ENCODE results near the gene TAS1R2.
A peak's percentile ranks its signal among the peaks of the same experiment; 100 is the strongest.

The TAS1R2 gene

DNA sequence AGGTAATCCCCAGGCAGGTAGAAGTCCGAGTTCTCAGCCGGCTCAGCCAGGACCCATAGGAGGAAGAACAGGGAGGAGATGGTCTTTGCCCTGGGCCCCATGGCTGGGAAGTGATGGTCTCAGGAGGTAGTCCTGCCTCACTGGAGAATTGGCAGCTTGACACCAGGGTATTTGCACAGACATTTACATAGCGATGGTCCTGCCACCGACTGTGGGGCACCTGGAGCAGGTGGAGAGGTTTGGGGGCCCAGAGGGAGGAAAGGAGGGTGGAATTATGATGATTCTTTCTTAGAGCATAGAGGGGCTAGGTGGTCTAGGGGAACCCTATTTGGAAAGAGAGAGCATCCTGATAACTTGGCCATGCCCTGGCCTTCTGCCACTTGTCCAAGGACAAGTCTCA, at the start of gene TAS1R2:
TAS1R2 (minus strand) TSS at position 101 of the 400 bp plus-strand sequence; CDS start at position 101, 0 bp downstream.
- no peak within 1 kb of the TSS for H3K27ac ChIP-seq
- DNase-seq (ENCODE audit: low spot score) = no peak
- ChIA-PET CTCF (interaction anchor here (0.6 kb wide), 1 partner anchor 9 kb away, joined by 4 read pairs; no protein-coding TSS in a partner anchor), POLR2A (ENCODE audit: low non-redundant PET) (no interaction called here)
- TF ChIP-seq, protein P1, sequence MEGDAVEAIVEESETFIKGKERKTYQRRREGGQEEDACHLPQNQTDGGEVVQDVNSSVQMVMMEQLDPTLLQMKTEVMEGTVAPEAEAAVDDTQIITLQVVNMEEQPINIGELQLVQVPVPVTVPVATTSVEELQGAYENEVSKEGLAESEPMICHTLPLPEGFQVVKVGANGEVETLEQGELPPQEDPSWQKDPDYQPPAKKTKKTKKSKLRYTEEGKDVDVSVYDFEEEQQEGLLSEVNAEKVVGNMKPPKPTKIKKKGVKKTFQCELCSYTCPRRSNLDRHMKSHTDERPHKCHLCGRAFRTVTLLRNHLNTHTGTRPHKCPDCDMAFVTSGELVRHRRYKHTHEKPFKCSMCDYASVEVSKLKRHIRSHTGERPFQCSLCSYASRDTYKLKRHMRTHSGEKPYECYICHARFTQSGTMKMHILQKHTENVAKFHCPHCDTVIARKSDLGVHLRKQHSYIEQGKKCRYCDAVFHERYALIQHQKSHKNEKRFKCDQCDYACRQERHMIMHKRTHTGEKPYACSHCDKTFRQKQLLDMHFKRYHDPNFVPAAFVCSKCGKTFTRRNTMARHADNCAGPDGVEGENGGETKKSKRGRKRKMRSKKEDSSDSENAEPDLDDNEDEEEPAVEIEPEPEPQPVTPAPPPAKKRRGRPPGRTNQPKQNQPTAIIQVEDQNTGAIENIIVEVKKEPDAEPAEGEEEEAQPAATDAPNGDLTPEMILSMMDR (conservative IDR thresholded peaks at IDR 0.05; ENCODE audit: low read depth) = no peak

DNA sequence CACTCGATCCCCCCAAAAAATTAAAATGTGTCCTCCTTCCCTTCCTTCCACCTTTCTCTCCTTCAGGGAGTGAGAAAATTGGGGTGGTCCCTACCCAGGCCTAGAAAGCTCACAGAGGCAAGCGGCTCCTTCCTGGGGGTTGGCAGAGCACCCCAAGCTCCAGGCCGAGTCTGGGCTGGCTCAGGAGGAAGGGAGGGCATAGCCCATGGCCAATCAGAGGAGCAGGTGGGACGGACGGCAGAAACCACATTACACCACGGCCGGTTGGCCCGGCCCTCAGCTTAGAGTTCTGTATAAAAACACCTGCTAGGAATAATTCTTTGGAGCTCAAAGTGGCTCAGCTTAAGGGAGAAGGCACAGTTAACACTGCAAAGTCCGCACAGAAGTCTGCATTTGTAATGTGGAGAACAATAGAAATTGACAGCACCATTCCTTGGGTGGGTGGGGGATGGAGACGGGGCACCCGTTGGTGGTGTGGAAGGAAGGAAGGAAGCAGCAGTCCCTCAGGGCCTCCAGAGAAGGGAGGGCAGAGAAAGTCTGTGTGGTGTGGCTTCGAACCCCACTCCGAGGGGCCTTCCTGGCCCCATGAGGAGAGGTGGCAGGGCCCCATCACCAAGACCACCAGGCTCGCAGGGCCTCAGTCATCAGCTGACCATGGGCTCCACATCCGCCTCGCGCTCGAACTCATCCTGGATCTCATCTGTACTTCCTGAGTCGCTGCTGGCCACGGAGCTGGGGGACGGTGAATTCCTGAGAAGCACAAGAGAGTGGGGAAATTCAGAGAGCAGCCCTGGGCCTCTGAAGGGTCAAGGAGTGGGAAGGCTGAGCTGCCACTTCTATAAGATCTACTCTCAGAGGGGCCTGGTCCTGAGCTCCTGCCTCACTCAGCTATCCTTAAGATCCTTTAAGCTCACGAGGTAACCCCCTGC, 48.7 kb upstream of the TAS1R2 start:
- ChIA-PET POLR2A (ENCODE audit: low non-redundant PET) (no interaction called here), CTCF (interaction anchor here (0.6 to 2.2 kb wide), 10 partner anchors 14 to 311 kb away, joined by 3 to 10 read pairs (median 3); no protein-coding TSS in a partner anchor)
- DNase-seq (ENCODE audit: low spot score) = no peak
- peak overlapping the region; percentile 68 for H3K27ac ChIP-seq
- TF ChIP-seq, protein P1 (conservative IDR thresholded peaks at IDR 0.05; ENCODE audit: low read depth) = no peak

DNA sequence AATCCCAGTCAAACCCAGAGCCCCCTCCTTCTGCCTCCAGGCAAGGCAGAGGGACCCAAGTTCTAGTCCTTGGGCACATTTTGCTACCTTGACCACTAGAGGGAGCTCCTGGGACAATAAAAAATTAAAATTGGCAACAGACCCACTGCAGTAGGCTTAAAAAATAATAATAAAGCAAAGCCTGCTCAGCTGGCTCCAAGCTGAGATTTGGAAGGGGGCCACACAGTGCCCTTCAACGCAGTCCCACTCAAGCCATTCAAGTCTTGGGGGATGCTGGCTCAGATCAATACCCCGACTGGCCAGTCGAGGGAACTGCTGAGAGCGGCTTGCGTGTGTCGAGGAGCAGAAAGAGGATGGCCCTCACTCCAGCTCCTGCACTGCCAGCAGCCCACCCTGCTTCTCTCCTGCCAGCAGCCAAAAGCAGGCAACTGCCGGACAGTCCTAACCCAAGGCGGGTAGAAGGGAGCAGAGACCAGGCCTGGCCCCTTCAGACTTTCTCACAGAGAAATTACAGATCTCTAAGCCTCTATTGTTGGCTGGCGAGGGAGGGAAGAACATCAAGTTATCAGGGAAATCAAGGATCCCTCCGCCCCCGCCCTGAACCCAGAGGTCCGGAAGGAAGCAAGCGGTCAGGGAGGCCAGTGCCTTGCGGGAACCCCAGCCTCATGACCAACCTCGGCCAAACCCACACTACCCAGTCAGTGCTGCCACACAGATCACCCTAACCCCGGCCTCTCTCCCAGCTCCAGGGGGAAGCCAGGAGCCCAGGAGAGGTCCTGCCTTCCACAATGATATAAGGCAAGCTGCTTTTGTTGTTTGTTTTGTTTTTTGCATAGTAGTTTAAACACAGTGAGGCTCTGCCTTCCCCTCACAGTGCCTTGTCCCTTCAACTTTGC, 47.8 kb upstream of the TAS1R2 start:
- peak; percentile 55 for DNase-seq (ENCODE audit: low spot score)
- POLR2A ChIA-PET (ENCODE audit: low non-redundant PET) = no interaction called here
- CTCF ChIA-PET = interaction anchor here (0.6 to 3.3 kb wide), 23 partner anchors 11 to 343 kb away, joined by 3 to 13 read pairs (median 3); no protein-coding TSS in a partner anchor
- TF ChIP-seq, protein P1 (conservative IDR thresholded peaks at IDR 0.05; ENCODE audit: low read depth) = peak; percentile 88
- peak overlapping the region; percentile 68 for H3K27ac ChIP-seq

DNA sequence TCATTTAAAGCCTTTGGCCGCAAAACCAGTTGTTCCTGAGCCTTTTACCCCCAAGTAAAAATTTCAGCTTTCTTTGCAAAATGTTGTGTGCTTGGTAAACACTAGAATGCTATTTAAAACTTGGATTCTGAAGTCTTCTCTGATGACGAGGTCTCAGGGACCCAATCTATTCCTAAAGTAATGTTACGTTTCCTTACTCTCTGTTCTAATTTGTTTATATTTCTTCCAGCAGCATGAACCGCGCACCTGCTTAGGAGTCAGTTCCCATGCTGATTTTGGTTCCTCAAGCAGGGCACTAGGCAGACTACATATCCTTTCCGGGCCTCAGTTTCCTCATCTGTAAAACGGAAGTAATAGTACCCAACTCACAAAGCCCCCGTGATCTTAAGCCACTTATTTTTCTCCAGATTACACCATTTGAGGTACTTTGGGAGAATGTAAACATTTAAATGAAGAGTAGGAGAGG, 43.9 kb upstream of the TAS1R2 start:
- peak overlapping the region; percentile 89 for H3K27ac ChIP-seq
- POLR2A ChIA-PET (ENCODE audit: low non-redundant PET) = interaction anchor here (0.8 to 1.6 kb wide), 3 partner anchors 17 to 285 kb away, joined by 3 to 6 read pairs (median 4); no protein-coding TSS in a partner anchor
- TF ChIP-seq, protein P1 (conservative IDR thresholded peaks at IDR 0.05; ENCODE audit: low read depth) = no peak
- CTCF ChIA-PET = interaction anchor here (1.3 to 2.0 kb wide), 2 partner anchors 10 to 306 kb away, joined by 3 to 9 read pairs; no protein-coding TSS in a partner anchor
- no peak for DNase-seq (ENCODE audit: low spot score)

DNA sequence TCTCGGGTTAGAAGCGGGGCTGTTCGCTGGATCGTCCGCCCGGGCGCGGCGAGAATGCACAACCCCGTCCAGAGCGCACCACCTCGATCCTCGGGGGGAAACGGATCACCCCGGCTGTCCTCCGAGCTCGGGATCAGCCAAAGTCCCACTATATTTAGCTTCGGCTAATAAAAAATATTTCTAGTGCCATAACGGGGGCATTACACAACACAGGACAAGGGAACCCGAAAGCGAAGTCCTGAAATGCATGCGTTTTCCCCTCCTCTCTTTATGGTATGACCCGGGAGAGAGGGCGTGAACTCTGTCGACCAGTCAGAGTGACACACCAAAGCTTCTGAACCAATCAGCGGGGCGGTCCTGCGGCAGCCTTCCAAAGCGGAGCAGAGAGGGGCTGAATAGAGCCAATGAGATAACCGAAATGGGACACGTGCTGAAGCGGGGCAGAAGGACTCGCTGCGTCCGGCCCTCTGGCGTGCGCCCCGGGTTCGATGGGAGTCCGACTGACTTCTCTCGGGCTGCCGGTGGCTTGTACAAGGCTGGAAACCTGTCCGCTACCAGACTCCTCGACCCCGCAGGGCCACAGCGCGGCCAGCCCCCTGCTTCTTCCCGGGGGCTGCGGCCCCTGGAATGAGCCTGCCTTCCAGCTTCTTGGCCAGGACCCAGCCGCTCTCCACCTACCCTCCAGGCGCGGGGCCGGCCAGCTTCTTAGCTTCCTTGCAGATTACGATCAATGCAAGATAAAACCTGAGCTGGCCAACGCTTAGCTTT, 43.2 kb upstream of the TAS1R2 start, which contains the start of gene ALDH4A1:
ALDH4A1 (minus strand) TSS at position 33 of the 768 bp plus-strand sequence; CDS start at position 1, 32 bp downstream.
- TF ChIP-seq, protein P1 (conservative IDR thresholded peaks at IDR 0.05; ENCODE audit: low read depth) = no peak
- ChIA-PET CTCF (interaction anchor here (0.7 to 2.0 kb wide), 3 partner anchors 10 to 131 kb away, joined by 3 to 9 read pairs (median 4); no protein-coding TSS in a partner anchor), POLR2A (ENCODE audit: low non-redundant PET) (interaction anchor here (0.5 to 1.6 kb wide), 5 partner anchors 17 to 284 kb away, joined by 3 to 8 read pairs (median 4); no protein-coding TSS in a partner anchor)
- DNase-seq (ENCODE audit: low spot score) = peak; percentile 100
- peak within 1 kb of the TSS; percentile 89 for H3K27ac ChIP-seq

All from RWPE1 (cell line).